Loucy (cell line): ENCODE measurements around the gene RBM23.

ENCODE experiments used
- H2AFZ ChIP-seq: fragments of 200-600 bp; sonication (generic); 2 replicates; pipeline ENCODE4 v1.6.0; 2016; ENCODE audit warnings: antibody characterized with exemption, mild to moderate bottlenecking, low read length, moderate library complexity
- H3F3A ChIP-seq: fragments of 200-600 bp; 2 replicates; pipeline ENCODE4 v1.6.0; 2016; ENCODE audit warnings: antibody characterized with exemption, low read depth, mild to moderate bottlenecking
- H3K27me3 ChIP-seq: fragments of 200-600 bp; sonication (generic); 2 replicates; pipeline ENCODE4 v1.6.1; 2014; ENCODE audit warnings: low read length, mild to moderate bottlenecking; ENCODE audit not compliant: insufficient read depth, poor library complexity, severe bottlenecking
- H3K36me3 ChIP-seq: fragments of 200-600 bp; sonication (generic); 2 replicates; pipeline ENCODE4 v1.6.1; 2016; ENCODE audit warnings: low read length; ENCODE audit not compliant: insufficient read depth
- H3K4me1 ChIP-seq: fragments of 200-600 bp; sonication (generic); 2 replicates; pipeline ENCODE4 v1.5.1; 2014; ENCODE audit warnings: low read length, mild to moderate bottlenecking; ENCODE audit not compliant: insufficient read depth, poor library complexity, severe bottlenecking
- H3K4me2 ChIP-seq: fragments of 200-600 bp; sonication (generic); 2 replicates; pipeline ENCODE4 v1.6.0; 2014; ENCODE audit warnings: antibody characterized with exemption, low read length, low read depth, mild to moderate bottlenecking; ENCODE audit not compliant: poor library complexity, severe bottlenecking
- H3K4me3 ChIP-seq: fragments of 200-600 bp; sonication (generic); 2 replicates; pipeline ENCODE4 v1.5.1; 2014; ENCODE audit warnings: low read length, mild to moderate bottlenecking, mixed read lengths; ENCODE audit not compliant: poor library complexity, severe bottlenecking
- H3K79me2 ChIP-seq: fragments of 200-600 bp; sonication (generic); 2 replicates; pipeline ENCODE4 v1.6.1; 2014; ENCODE audit warnings: low read length; ENCODE audit not compliant: insufficient read depth
- H3K9ac ChIP-seq: fragments of 200-600 bp; sonication (generic); 2 replicates; pipeline ENCODE4 v1.6.0; 2014; ENCODE audit warnings: mild to moderate bottlenecking, low read depth, low read length, moderate library complexity; ENCODE audit not compliant: poor library complexity, severe bottlenecking
- H3K9me2 ChIP-seq: fragments of 200-600 bp; sonication (generic); replicated peaks from 2 replicates; pipeline ENCODE4 v1.6.1; 2016; ENCODE audit warnings: low read depth, low read length, mixed read lengths
- H3K9me3 ChIP-seq: fragments of 200-600 bp; sonication (generic); 2 replicates; pipeline ENCODE4 v1.6.1; 2014; ENCODE audit warnings: mild to moderate bottlenecking, antibody characterized with exemption, low read length, low read depth; ENCODE audit not compliant: insufficient read depth
- H4K20me1 ChIP-seq: fragments of 200-600 bp; sonication (generic); 2 replicates; pipeline ENCODE4 v1.6.0; 2014; ENCODE audit warnings: antibody characterized with exemption, low read length, mild to moderate bottlenecking; ENCODE audit not compliant: insufficient read depth, poor library complexity, severe bottlenecking
- EZH2phosphoT487 ChIP-seq: fragments of 200-600 bp; IDR thresholded peaks from 2 replicates; pipeline ENCODE4 v1.6.1; 2018; ENCODE audit warnings: antibody characterized with exemption, mild to moderate bottlenecking, moderate library complexity, borderline replicate concordance
- TF ChIP-seq, protein P1 (sequence below): fragments of 200-600 bp; sonication (generic); conservative IDR thresholded peaks from 2 replicates; pipeline ENCODE4 v1.5.1; 2014; ENCODE audit warnings: mild to moderate bottlenecking, antibody characterized with exemption, low read length

The RBM23 gene

DNA sequence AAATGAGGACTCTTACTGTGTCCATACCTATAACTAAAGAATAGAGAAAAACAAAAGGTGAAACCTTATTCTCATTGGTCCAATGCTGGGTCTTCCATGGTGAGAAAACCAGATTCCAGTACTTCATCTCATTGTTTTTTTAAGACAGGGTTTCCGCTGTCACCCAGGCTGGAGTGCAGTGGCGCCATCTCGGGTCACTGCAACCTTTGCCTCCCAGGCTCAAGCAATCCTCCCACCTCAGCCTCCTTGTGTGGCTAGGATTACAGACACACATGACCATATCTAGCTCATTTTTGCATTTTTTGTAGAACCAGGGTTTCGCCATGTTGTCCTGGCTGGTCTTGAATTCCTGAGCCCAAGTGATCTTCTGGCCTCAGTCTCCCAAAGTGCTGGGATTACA, 13.3 kb downstream of the RBM23 start:
- no peak overlapping the region for H3K4me3 ChIP-seq
- no peak overlapping the region for H2AFZ ChIP-seq
- no peaks in the 10 kb centered on the region for H3F3A ChIP-seq
- no peaks in the 10 kb centered on the region for H3K9me2 ChIP-seq
- no peaks in the 10 kb centered on the region for H3K4me1 ChIP-seq
- H3K27me3 ChIP-seq, result no peaks in the 10 kb centered on the region
- peaks cover 68% of the 10 kb centered on the region; the same call in 1 of the 2 replicates for H3K36me3 ChIP-seq
- TF ChIP-seq EZH2phosphoT487, result no peak
- TF ChIP-seq, protein P1, sequence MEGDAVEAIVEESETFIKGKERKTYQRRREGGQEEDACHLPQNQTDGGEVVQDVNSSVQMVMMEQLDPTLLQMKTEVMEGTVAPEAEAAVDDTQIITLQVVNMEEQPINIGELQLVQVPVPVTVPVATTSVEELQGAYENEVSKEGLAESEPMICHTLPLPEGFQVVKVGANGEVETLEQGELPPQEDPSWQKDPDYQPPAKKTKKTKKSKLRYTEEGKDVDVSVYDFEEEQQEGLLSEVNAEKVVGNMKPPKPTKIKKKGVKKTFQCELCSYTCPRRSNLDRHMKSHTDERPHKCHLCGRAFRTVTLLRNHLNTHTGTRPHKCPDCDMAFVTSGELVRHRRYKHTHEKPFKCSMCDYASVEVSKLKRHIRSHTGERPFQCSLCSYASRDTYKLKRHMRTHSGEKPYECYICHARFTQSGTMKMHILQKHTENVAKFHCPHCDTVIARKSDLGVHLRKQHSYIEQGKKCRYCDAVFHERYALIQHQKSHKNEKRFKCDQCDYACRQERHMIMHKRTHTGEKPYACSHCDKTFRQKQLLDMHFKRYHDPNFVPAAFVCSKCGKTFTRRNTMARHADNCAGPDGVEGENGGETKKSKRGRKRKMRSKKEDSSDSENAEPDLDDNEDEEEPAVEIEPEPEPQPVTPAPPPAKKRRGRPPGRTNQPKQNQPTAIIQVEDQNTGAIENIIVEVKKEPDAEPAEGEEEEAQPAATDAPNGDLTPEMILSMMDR, result no peak
- H3K79me2 ChIP-seq, result no peaks in the 10 kb centered on the region
- H4K20me1 ChIP-seq, result no peaks in the 10 kb centered on the region
- H3K4me2 ChIP-seq, result no peak overlapping the region
- H3K9ac ChIP-seq, result no peak overlapping the region
- H3K9me3 ChIP-seq, result no peaks in the 10 kb centered on the region

DNA sequence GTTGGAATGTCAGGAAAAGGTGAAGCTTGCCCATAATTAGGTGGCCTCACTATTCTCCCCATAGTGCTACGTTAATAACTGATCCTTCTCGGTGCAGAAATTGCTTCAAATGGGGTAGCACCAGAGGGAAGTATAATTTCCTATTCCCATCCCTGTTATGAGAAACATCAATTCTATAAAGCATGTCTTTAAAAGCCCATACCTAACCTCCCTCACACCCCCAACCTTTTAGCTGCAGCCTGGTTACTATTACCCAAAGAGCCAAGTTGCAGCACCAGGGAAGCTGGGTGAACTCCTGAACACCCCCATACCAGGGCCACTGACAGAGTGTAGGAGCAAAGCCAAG, 15.2 kb downstream of the RBM23 start:
- H3K27me3 ChIP-seq, result no peaks in the 10 kb centered on the region
- H3K4me3 ChIP-seq, result no peak overlapping the region
- no peaks in the 10 kb centered on the region for H3K79me2 ChIP-seq
- no peaks in the 10 kb centered on the region for H3K9me3 ChIP-seq
- H3K4me1 ChIP-seq, result no peaks in the 10 kb centered on the region
- H4K20me1 ChIP-seq, result no peaks in the 10 kb centered on the region
- H3K36me3 ChIP-seq, result peaks cover 61% of the 10 kb centered on the region; the same call in 1 of the 2 replicates
- no peak overlapping the region for H2AFZ ChIP-seq
- H3K9ac ChIP-seq, result no peak overlapping the region
- no peak overlapping the region for H3K4me2 ChIP-seq
- H3F3A ChIP-seq, result no peaks in the 10 kb centered on the region
- H3K9me2 ChIP-seq, result no peaks in the 10 kb centered on the region
- TF ChIP-seq, protein P1, result no peak
- no peak for TF ChIP-seq EZH2phosphoT487

- H3K9me2 ChIP-seq, result no peaks in the 10 kb centered on the region
- no peaks in the 10 kb centered on the region for H3F3A ChIP-seq
- H3K79me2 ChIP-seq, result no peaks in the 10 kb centered on the region
- H3K36me3 ChIP-seq, result peaks cover 56% of the 10 kb centered on the region; the same call in 1 of the 2 replicates
- H4K20me1 ChIP-seq, result no peaks in the 10 kb centered on the region
- H3K9ac ChIP-seq, result no peak overlapping the region
- no peak for TF ChIP-seq EZH2phosphoT487
- TF ChIP-seq, protein P1, result no peak
- H2AFZ ChIP-seq, result no peak overlapping the region
- no peaks in the 10 kb centered on the region for H3K4me1 ChIP-seq
- no peak overlapping the region for H3K4me2 ChIP-seq
- H3K4me3 ChIP-seq, result no peak overlapping the region
- no peaks in the 10 kb centered on the region for H3K27me3 ChIP-seq
- no peaks in the 10 kb centered on the region for H3K9me3 ChIP-seq
These were observed 17.1 kb downstream of the RBM23 start for GRCh38 chr14:22901799-22902198.
